ENCODE measurements around the gene PCDH9.

Gene PCDH9

GRCh38 chr13:67147342-67148133 lies 82.6 kb downstream of the PCDH9 start:
- no peak overlapping the region for H3K4me3 ChIP-seq (ENCODE audit: low read depth, low read length)
- DNase-seq (ENCODE audit: low read depth): no peak
- TF ChIP-seq MYC (IDR thresholded peaks at IDR 0.05; ENCODE audit: low read depth, low read length): no peak
- TF ChIP-seq MAX (IDR thresholded peaks at IDR 0.05; ENCODE audit: low read depth, low read length): no peak
- TF ChIP-seq CTCF (IDR thresholded peaks at IDR 0.05; ENCODE audit: low read depth, low read length): no peak
- TF ChIP-seq POLR2A (IDR thresholded peaks at IDR 0.05; ENCODE audit: extremely low read depth, insufficient read length): no peak

- H3K4me3 ChIP-seq (ENCODE audit: low read depth, low read length): no peak overlapping the region
- DNase-seq (ENCODE audit: low read depth): no peak
- TF ChIP-seq CTCF (IDR thresholded peaks at IDR 0.05; ENCODE audit: low read depth, low read length) (no peak), MAX (IDR thresholded peaks at IDR 0.05; ENCODE audit: low read depth, low read length) (no peak), POLR2A (IDR thresholded peaks at IDR 0.05; ENCODE audit: extremely low read depth, insufficient read length) (no peak), MYC (IDR thresholded peaks at IDR 0.05; ENCODE audit: low read depth, low read length) (no peak)
Measured at GRCh38 chr13:67146523-67147130, 83.5 kb downstream of the PCDH9 start.

GRCh38 chr13:67145950-67146349 lies 84.2 kb downstream of the PCDH9 start:
- TF ChIP-seq CTCF (IDR thresholded peaks at IDR 0.05; ENCODE audit: low read depth, low read length): no peak
- H3K4me3 ChIP-seq (ENCODE audit: low read depth, low read length): no peak overlapping the region
- no peak for DNase-seq (ENCODE audit: low read depth)

- TF ChIP-seq MYC (IDR thresholded peaks at IDR 0.05; ENCODE audit: low read depth, low read length) (no peak), CTCF (IDR thresholded peaks at IDR 0.05; ENCODE audit: low read depth, low read length) (no peak), MAX (IDR thresholded peaks at IDR 0.05; ENCODE audit: low read depth, low read length) (no peak)
- DNase-seq (ENCODE audit: low read depth): no peak
- no peak overlapping the region for H3K4me3 ChIP-seq (ENCODE audit: low read depth, low read length)
Measured at GRCh38 chr13:67143544-67144115, 86.5 kb downstream of the PCDH9 start.

GRCh38 chr13:67140006-67140405 lies 90.1 kb downstream of the PCDH9 start:
- no peak for DNase-seq (ENCODE audit: low read depth)
- TF ChIP-seq MYC (IDR thresholded peaks at IDR 0.05; ENCODE audit: low read depth, low read length) (no peak), MAX (IDR thresholded peaks at IDR 0.05; ENCODE audit: low read depth, low read length) (no peak), CTCF (IDR thresholded peaks at IDR 0.05; ENCODE audit: low read depth, low read length) (no peak), POLR2A (IDR thresholded peaks at IDR 0.05; ENCODE audit: extremely low read depth, insufficient read length) (no peak)

More at GRCh38 chr13:67140006-67140405, 90.1 kb downstream of the PCDH9 start:
- no peak overlapping the region for H3K4me3 ChIP-seq (ENCODE audit: low read depth, low read length)
